Measurements from ENCODE around the gene NPR2.
A peak's percentile ranks its signal among the peaks of the same experiment; 100 is the strongest.

Gene NPR2

GRCh38 chr9:35834260-35835215, 43.1 kb downstream of the NPR2 start:
- FAIRE-seq, result no peak

- no peak for FAIRE-seq
These were observed 43.8 kb downstream of the NPR2 start for GRCh38 chr9:35835216-35835632.

- FAIRE-seq, result no peak
These were observed 44.4 kb downstream of the NPR2 start for GRCh38 chr9:35835766-35836165.

GRCh38 chr9:35836595-35836994, 45.2 kb downstream of the NPR2 start:
- FAIRE-seq, result no peak

GRCh38 chr9:35839926-35840325, 48.5 kb downstream of the NPR2 start:
- FAIRE-seq, result no peak

- no peak for FAIRE-seq
These were observed 49.7 kb downstream of the NPR2 start for GRCh38 chr9:35840881-35841644.

- no peak for FAIRE-seq
These were observed 50.2 kb downstream of the NPR2 start for GRCh38 chr9:35841645-35841900.

- FAIRE-seq, result no peak
These were observed 50.8 kb downstream of the NPR2 start for GRCh38 chr9:35842020-35842745.

GRCh38 chr9:35842795-35843194, 51.4 kb downstream of the NPR2 start:
- FAIRE-seq, result no peak

GRCh38 chr9:35844628-35845270, 53.4 kb downstream of the NPR2 start:
- peak; percentile 48 for FAIRE-seq

- FAIRE-seq, result no peak
These were observed 54.7 kb downstream of the NPR2 start for GRCh38 chr9:35845824-35846771.

GRCh38 chr9:35847792-35848572, 56.6 kb downstream of the NPR2 start:
- no peak for FAIRE-seq

- FAIRE-seq, result no peak
These were observed 61.0 kb downstream of the NPR2 start for GRCh38 chr9:35852267-35852815.

- no peak for FAIRE-seq
These were observed 61.8 kb downstream of the NPR2 start for GRCh38 chr9:35852876-35853865.

- no peak for FAIRE-seq
These were observed 62.8 kb downstream of the NPR2 start for GRCh38 chr9:35854091-35854762.

- no peak for FAIRE-seq
These were observed 64.8 kb downstream of the NPR2 start for GRCh38 chr9:35856206-35856605.

GRCh38 chr9:35856882-35857281, 65.5 kb downstream of the NPR2 start:
- FAIRE-seq, result no peak

GRCh38 chr9:35858458-35858857, 67.1 kb downstream of the NPR2 start:
- FAIRE-seq, result no peak

All from endometrium (tissue), 2 donors.